Nephron (organoid): Measurements from ENCODE around the gene ARX.

ENCODE experiments used
- H3K27ac Mint-ChIP-seq, 3 experiments: 2 replicates each; pipeline ENCODE4 v1.8.0; 2020; ENCODE audit warnings: mixed read lengths in 3 of 3, mild to moderate bottlenecking in 2 of 3, moderate library complexity in 1 of 3
- H3K27me3 Mint-ChIP-seq: 2 replicates; pipeline ENCODE4 v1.8.0; 2021; ENCODE audit warnings: low read depth, mild to moderate bottlenecking, moderate library complexity, mixed read lengths
- H3K36me3 Mint-ChIP-seq: 2 replicates; pipeline ENCODE4 v1.8.0; 2020; ENCODE audit warnings: low read depth, mixed read lengths
- H3K4me1 Mint-ChIP-seq: 2 replicates; pipeline ENCODE4 v1.8.0; 2020; ENCODE audit warnings: mixed read lengths
- H3K4me3 Mint-ChIP-seq, 3 experiments: 2 replicates each; pipeline ENCODE4 v1.8.0; 2020; ENCODE audit warnings: mild to moderate bottlenecking in 3 of 3, mixed read lengths in 3 of 3, moderate library complexity in 2 of 3
- H3K9me3 Mint-ChIP-seq: 2 replicates; pipeline ENCODE4 v1.8.0; 2020; ENCODE audit warnings: mixed read lengths
- CTCF ChIP-seq, 3 experiments: fragments of 200-600 bp; sonication (generic); IDR thresholded peaks; one replicate each; pipeline ENCODE4 v1.5.0; 2021; ENCODE audit warnings: antibody characterized with exemption in 3 of 3; ENCODE audit not compliant: unreplicated experiment in 3 of 3

Gene ARX

GRCh38 chrX:25005382-25006185 is 10.2 kb downstream of the ARX start:
- TF ChIP-seq CTCF (IDR thresholded peaks at IDR 0.05; ENCODE audit: unreplicated experiment in 3 of 3): no peak
- Mint-ChIP-seq H3K9me3 (no peaks in the 10 kb centered on the region), H3K36me3 (no peaks in the 10 kb centered on the region), H3K27ac (no peak overlapping the region), H3K27me3 (peaks cover 98% of the 10 kb centered on the region), H3K4me3 (peak overlapping the region; percentile 59 to 74 (median 62)), H3K4me1 (peaks cover 36% of the 10 kb centered on the region)

GRCh38 chrX:25005034-25005381 is 10.8 kb downstream of the ARX start:
- no peak overlapping the region for H3K27ac Mint-ChIP-seq
- peaks cover 36% of the 10 kb centered on the region for H3K4me1 Mint-ChIP-seq
- H3K9me3 Mint-ChIP-seq: no peaks in the 10 kb centered on the region
- no peaks in the 10 kb centered on the region for H3K36me3 Mint-ChIP-seq
- peaks cover 98% of the 10 kb centered on the region for H3K27me3 Mint-ChIP-seq
- H3K4me3 Mint-ChIP-seq: peak overlapping the region in 2 of 3 experiments; percentile 23 to 30
- TF ChIP-seq CTCF (IDR thresholded peaks at IDR 0.05; ENCODE audit: unreplicated experiment in 3 of 3): no peak

- TF ChIP-seq CTCF (IDR thresholded peaks at IDR 0.05; ENCODE audit: unreplicated experiment in 3 of 3): no peak
- peaks cover 98% of the 10 kb centered on the region for H3K27me3 Mint-ChIP-seq
- H3K4me1 Mint-ChIP-seq: peaks cover 35% of the 10 kb centered on the region
- peak overlapping the region; percentile 43 to 80 (median 77) for H3K4me3 Mint-ChIP-seq
- H3K9me3 Mint-ChIP-seq: no peaks in the 10 kb centered on the region
- peak overlapping the region in 2 of 3 experiments; percentile 11 to 22 for H3K27ac Mint-ChIP-seq
- no peaks in the 10 kb centered on the region for H3K36me3 Mint-ChIP-seq
Observed at GRCh38 chrX:25004485-25005032, 11.2 kb downstream of the ARX start.

- Mint-ChIP-seq H3K4me3 (peak overlapping the region; percentile 77 to 85 (median 80)), H3K27ac (peak overlapping the region in 2 of 3 experiments; percentile 11 to 22), H3K4me1 (peaks cover 30% of the 10 kb centered on the region), H3K9me3 (no peaks in the 10 kb centered on the region), H3K36me3 (no peaks in the 10 kb centered on the region), H3K27me3 (peaks cover 98% of the 10 kb centered on the region)
- TF ChIP-seq CTCF (IDR thresholded peaks at IDR 0.05; ENCODE audit: unreplicated experiment in 3 of 3): no peak
Observed at GRCh38 chrX:25004040-25004439, 11.7 kb downstream of the ARX start.

GRCh38 chrX:25003066-25003849 is 12.5 kb downstream of the ARX start:
- Mint-ChIP-seq H3K36me3 (no peaks in the 10 kb centered on the region), H3K4me1 (peaks cover 30% of the 10 kb centered on the region)

More at GRCh38 chrX:25003066-25003849, 12.5 kb downstream of the ARX start:
- Mint-ChIP-seq H3K27ac (peak overlapping the region in 1 of 3 experiments; percentile 46), H3K9me3 (no peaks in the 10 kb centered on the region), H3K27me3 (peaks cover 98% of the 10 kb centered on the region), H3K4me3 (peak overlapping the region; percentile 80 to 82 (median 82))
- no peak for TF ChIP-seq CTCF (IDR thresholded peaks at IDR 0.05; ENCODE audit: unreplicated experiment in 3 of 3)
